GM10847 (cell line): ENCODE data around the gene STXBP2.

Experiments used
- POLR2A ChIP-seq: IDR thresholded peaks from 2 replicates; pipeline ENCODE4 v1.6.1; 2011; ENCODE audit not compliant: insufficient read length; ENCODE audit errors: extremely low read depth

The STXBP2 gene

GRCh38 chr19:7622933-7623685 is 13.8 kb upstream of the STXBP2 start:
- TF ChIP-seq POLR2A: no peak

DNA sequence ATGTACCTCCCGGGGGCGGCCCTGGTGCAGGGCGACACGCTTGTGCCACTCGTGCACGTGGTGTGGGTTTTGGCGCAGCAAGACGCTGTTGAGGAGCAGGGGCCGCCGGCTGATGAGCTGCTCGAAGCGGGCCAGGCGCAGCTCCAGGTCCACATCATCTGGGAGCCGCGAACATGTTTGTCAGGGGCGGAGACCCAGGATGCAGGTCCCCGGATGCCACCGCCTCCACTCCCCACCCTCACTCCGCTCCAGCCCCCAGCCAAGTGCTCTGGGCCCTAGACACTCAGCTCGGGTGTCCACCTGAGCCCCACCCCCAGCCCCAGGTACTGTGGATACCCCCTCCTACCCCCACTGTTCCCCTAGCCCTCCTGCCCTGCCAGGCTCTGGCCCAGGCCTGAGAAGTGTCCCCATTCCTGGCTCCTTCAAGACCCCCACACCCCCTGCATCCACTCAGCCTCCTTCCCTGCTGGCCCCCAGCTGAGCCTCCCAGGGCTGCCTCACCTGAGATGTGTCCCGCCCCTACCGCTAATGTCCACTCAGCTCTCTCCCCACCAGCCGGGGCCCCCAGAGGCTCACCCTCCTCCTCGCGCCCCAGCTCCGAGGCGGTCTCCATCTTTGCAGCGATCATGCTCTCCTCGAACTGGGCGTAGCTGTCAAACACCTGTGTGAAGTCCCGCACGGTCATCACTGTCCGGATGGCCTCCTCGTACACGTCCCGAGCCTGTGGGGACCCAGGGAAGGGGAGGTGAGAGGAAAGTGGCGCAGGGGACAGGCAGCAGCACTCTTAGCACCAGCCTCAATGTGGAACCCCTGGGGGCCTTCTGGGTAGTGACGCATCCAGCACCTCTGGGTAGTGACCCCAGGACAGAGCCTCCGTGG is 12.9 kb upstream of the STXBP2 start:
- TF ChIP-seq POLR2A: no peak

GRCh38 chr19:7624810-7625209 is 12.1 kb upstream of the STXBP2 start:
- no peak for TF ChIP-seq POLR2A

DNA sequence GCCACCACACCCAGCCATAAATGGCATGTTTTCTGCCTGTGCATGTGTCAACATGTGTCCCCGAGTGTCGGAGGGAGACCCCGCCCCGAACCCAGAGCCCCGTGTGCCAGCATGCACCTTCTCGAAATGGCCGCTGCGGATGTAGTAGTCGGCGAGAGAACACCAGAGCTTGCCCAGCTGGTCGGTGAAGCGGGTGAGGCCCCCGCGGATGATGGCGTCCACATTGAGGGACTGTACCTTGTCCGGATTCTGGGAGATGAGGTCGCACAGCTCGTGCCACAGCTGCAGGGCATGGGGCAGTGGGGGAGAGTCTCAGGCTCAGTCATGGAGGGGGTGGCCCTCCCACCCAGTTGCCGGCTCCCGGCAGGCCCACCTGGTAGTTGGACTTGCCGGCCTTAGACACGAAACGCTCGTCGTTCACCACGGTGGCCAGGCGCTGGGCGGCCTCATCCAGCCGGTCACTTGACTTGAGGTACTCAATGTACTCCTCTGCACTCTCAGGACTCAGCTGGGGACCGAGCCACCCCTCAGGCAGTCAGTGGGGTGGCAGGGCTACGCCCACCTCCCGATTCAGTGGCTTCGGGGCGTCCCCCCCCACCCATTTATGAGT is 11.0 kb upstream of the STXBP2 start:
- no peak for TF ChIP-seq POLR2A

- no peak for TF ChIP-seq POLR2A
Measured at GRCh38 chr19:7627166-7627565, 9.7 kb upstream of the STXBP2 start.

DNA sequence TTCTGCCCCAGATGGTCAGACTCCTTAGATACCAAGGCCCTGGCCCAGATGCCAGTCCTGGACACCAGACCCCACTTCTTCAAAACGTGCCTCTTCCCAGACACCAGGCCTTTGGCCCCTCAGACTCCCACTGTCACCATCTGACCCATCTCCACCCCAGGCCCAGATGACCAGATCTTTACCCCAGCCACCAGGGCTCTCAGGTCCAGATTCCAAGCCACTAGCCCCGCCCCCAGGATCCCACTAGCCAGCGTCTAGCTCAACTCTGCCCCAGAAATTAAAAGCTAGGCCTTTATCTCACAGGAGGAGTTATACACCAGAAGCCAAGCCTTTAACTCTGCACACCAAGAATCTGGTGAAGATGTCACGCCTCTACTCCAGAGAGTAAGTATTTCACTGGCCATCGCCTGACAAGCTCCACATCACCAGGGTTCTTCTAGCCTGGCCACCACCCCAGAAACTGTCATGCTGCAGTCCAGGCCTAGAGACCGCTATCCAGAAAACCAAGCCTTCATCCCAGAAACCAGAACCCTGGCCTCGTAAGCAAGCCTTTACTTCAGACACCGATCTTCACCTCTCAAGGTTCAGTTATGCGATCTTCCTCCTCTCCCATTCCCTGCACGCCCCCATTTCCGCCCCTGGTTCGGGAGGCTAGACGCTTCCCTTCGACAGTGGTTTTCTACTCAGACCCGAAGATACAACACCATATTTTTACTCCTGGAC is 8.2 kb upstream of the STXBP2 start:
- no peak for TF ChIP-seq POLR2A

DNA sequence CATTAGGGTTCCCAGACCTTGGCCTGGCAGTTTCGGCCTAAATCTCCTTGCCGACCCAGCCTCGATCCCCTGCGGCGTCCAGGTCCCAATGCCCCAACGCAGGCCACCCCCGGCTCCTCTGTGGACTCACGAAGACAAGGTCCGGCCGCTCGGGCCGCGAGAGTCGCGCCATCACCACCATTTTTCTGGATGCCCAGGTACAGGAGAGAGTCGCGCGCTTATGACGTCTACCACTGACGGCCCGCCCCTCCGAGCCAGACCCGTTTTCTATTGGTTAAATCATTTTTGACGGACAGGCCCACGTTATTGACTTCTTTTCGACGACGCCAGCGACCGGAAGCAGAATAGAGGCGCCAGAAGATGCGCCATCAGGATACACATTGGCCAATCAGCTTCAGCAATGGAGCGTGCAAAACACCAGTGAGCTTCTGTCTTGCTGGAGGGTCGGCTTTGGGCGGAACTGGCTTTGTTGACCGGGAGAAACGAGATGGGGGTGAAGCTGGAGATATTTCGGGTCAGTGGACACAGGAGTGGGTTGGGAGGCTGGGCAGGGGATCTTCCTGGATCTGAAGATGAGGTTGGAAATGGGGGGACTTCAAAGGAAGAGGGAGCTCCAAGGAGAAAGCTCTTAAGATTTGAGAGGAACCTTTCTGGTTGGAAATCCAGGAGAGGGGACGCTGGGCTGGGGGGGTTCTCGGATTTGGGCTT is 7.4 kb upstream of the STXBP2 start, which contains the start of the genes PET100 and XAB2:
TSS of gene PET100 (plus strand) at position 447 of the 708 bp plus-strand sequence. CDS start at position 488, 41 bp downstream.
TSS of gene XAB2 (minus strand) at position 199 of the 708 bp plus-strand sequence. CDS start at position 181, 18 bp downstream.
- TF ChIP-seq POLR2A: peak; percentile 41

DNA sequence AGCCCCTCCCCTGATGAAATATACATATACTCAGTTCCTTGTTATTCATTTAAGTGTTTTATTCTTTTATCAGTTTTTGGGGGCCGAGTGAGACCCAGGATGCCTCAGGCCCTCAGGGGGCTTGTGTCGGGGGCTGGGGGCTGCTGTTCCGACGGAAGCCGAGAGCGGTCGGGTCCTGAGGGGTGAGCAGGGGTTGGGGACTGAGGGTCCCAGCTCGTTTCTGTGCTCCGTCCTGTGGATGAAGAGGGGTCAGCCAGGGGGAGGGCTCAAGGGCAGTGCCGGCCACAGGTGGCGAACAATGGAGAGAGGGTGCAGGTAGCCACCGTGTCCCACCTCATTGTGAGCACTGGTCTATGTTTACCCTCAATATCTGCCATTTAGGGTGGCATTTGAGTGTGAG is 5.3 kb upstream of the STXBP2 start:
- no peak for TF ChIP-seq POLR2A

- TF ChIP-seq POLR2A: no peak
Measured at GRCh38 chr19:7632340-7633203, 4.3 kb upstream of the STXBP2 start.

DNA sequence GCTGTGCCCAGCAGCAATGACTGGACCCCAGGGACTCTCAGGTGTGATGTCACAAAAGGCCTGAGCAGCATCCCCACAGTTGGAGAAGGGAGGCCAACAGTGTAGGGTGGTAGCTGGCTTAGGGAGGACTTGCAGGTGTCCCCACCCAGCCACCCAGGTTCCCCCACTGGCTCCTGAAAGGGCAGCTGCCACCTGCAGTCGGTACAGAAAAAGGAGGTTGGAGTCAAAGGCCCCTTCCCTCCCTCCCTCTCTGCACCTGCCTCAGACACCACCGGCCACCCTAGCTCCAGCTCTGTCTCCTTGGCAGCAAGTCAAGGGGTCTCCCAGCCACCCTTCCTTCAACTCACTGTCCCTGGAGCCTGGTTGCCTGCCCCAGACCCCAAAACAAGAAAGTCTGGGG is 3.2 kb upstream of the STXBP2 start, which contains the start of gene PCP2:
TSS of gene PCP2 (minus strand) at position 22 of the 400 bp plus-strand sequence. CDS start 262 bp downstream, outside the sequence.
- TF ChIP-seq POLR2A: no peak

DNA sequence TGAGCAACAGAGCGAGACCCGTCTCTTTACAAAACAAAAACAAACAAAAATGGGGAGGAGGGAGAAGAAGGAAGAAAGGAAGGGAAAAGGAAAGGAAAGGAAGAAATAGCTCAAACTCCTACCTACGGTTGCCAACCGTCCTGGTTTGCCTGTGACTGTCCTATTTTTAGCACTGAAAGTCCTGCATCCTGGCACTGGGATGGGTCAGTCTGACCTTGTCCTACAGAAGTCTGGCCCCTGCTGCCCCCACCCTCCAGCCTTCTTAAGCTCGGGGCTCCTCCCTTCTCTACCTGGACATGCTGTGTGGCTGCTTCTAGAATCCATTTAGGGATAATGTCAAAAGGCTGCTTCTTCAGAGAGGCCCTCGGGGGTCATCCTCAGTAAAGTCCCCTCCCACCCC is 1.2 kb upstream of the STXBP2 start:
- no peak for TF ChIP-seq POLR2A

DNA sequence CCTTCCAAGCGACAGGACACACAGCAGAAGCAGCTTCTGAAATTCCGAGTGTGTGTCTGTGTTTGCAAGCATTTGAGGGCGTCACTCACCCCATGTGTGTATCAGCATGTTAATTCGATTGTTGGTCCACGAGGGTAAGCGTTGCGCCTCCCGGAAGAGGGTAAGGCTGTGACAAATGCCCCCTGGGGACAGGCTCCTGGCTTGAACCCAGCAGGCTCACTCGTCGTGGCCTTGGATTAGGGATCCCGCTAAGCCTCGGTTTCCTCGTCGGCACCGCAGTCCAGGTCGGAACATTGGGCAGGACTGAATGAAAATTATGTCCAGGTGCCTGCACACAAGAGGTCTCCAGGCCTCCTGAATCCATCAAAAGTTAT is 606 bp upstream of the STXBP2 start:
- no peak for TF ChIP-seq POLR2A
